ENCODE data around the gene AHCY.

GRCh38 chr20:34320861-34321260 lies 17.7 kb upstream of the AHCY start:
- no peak for TF ChIP-seq ZNF274 (IDR thresholded peaks at IDR 0.05; ENCODE audit: low read depth, low read length)
- no peak for TF ChIP-seq YY1 (IDR thresholded peaks at IDR 0.05; ENCODE audit: insufficient read depth, insufficient read length)

Data from NT2/D1 (cell line).